Stimulated activated CD8-positive, alpha-beta memory T cell treated with anti-CD3 and anti-CD28 coated beads, Interleukin-15, amount 100 ng/mL, for 48 hours (primary cell): Measurements from ENCODE around the gene ACAD9.
A peak's percentile ranks its signal among the peaks of the same experiment; 100 is the strongest.
"Not testable (repeated sequence)": the region's sequence is repeated elsewhere in the genome, so short reads cannot be mapped to it uniquely, and the experiment has no call there.

ENCODE experiments used
- DNase-seq, 2 donors: peaks; one replicate each; pipeline ENCODE4 v3.0.0-alpha.2; 2020; ENCODE audit warnings: low read depth in 2 of 2

The ACAD9 gene

GRCh38 chr3:128861491-128861890 is 17.9 kb upstream of the ACAD9 start:
- DNase-seq, result no peak

DNA sequence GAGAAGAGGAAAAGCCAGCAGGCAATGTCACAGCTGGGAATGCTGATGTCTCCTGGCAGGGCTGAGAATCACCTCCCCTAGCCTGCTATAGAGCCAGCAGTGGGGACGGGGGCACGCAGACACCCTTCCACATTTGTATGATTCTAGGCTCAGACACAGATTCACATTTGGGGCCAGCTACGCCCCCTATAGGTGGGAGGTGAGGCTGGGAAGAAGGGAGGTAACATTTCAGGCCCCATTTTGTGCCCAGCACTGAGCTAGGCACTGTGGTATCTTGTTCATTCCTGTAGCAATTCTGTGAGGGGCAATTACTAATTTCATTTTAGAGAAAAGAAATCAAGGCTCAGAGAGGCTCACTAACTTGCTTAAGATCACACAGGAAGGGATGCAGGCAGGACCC is 15.9 kb upstream of the ACAD9 start:
- no peak for DNase-seq

- no peak for DNase-seq
Measured at GRCh38 chr3:128864351-128864811, 15.0 kb upstream of the ACAD9 start.

- DNase-seq, result not testable (repeated sequence)
Measured at GRCh38 chr3:128864849-128865804, 14.3 kb upstream of the ACAD9 start.

GRCh38 chr3:128867200-128868125 is 12.0 kb upstream of the ACAD9 start:
- no peak for DNase-seq

DNA sequence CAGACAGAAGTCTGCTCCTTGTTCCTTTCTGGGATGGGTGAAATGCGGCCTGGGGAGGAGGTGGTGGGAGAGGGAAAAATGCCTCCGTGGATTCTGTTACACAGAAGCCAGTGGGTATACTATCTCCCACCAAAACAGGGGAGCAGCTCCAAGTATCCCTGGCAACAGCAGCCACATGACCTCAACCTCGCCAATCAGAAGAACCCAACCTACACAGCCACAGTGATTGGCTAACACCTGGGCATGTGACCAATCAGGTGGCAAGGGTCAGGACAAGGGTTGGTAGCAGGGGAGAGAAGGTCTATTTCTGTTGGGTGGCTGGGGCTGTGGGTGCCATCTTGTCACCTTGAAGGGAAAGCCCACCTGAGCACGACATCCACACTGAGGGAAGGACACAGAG is 9.1 kb upstream of the ACAD9 start:
- DNase-seq, result no peak

- DNase-seq, result no peak
Measured at GRCh38 chr3:128872282-128872681, 7.1 kb upstream of the ACAD9 start.

- no peak for DNase-seq
Measured at GRCh38 chr3:128872744-128873143, 6.7 kb upstream of the ACAD9 start.

DNA sequence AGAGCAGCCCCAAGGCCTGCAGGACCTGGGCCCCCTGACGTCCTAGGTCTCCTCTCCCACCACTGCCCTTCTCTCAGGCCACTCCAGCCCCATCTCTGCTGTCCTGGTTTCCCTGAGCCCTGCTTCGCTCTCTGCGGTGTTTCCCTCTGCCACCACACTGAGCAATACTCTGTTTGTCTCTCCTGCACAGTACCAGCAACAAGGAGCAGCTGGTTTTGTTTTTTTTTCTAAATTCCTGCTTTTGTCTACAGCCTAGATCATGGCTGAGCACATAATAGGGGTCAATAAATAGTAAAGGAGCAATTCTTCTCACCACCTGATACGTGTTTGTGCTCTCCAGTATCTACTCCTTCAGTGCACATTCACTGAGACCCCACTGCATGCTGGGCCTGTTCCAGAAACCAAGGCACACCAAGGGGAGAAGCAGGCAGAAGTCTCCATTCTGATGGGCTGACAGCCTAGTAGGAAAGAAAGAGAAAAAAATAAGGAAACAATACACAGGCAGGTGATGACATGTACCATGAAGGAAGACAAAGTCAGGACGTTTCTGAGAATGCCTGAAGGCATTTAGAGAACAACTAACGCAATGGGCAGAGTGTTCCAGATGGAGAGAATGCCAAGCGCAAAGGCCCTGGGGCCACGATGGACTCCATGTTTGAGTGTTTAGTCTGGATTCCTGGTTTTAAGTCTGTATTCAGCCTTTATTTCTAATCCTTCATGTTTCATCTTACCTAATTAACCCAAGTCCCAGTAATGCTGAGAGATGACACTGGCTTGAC is 6.0 kb upstream of the ACAD9 start:
- DNase-seq, result no peak

- no peak for DNase-seq
Measured at GRCh38 chr3:128874481-128875180, 4.8 kb upstream of the ACAD9 start.

- peak; percentile 35 to 50 for DNase-seq
Measured at GRCh38 chr3:128875556-128876120, 3.8 kb upstream of the ACAD9 start.

GRCh38 chr3:128878011-128878457 is 1.4 kb upstream of the ACAD9 start:
- DNase-seq, result no peak

DNA sequence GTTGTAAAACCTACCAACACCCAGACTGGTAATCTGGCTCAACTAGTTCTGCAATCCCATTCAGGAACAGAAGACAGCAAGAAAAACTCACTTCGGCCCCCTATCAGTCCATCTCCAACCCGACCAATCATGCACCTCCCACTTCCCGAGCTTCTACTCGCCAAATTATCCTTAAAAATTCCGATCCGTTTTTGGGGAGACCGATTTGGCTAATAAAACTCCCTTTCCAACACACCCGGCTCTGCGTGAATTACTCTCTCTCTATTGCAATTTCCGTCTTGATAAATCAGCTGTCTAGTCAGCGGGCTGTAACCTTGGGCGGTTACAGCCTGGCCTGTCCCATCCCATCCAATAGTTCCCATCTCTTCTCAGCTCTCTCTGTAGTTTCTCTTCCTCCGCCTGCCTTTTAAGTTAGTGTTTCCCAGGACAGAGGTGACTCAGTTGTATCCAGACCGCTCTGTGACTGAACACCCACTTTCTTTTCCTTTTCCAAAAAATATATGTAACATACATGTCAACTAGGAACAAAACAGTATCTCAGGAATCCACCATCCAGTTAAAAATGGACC is 780 bp upstream of the ACAD9 start:
- no peak for DNase-seq

GRCh38 chr3:128879991-128880390 is 571 bp downstream of the ACAD9 start:
- no peak for DNase-seq

DNA sequence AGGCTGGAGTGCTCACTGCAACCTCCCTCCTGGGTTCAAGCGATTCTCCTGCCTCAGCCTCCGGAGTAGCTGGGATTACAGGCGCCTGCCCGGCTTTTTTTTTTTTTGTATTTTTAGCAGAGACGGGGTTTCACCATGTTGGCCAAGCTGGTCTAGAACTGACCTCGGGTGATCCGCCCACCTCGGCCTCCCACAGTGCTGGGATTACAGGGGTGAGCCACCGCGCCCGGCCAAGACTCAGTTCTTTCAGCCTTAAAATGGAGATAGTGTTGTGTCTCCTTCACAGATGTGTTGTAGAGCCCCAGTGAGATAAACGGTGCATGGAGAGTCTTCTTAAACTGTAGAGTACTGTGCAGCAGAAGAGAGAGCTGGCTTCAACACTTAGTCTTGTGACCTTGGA is 1.0 kb downstream of the ACAD9 start:
- not testable (repeated sequence) for DNase-seq

DNA sequence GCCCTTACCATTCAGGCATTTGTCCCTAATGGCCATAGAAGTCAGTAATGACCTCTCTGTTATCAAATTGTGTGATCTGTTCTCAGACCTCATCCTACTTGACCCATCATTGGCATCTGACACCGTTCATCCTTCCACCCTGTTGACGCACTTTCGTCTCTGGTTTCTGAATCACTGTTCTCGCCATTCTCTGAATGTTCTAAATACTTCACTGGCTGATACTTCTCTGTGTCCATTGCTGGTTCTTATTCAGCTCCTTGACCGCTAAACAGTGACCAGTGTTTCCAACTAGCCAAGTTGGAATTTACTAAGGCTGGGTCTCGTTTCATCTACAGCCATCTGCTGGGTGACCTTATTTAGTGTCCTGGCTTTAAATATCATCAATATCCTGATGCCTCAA is 2.2 kb downstream of the ACAD9 start:
- no peak for DNase-seq

- DNase-seq, result no peak
Measured at GRCh38 chr3:128882719-128883118, 3.3 kb downstream of the ACAD9 start.

DNA sequence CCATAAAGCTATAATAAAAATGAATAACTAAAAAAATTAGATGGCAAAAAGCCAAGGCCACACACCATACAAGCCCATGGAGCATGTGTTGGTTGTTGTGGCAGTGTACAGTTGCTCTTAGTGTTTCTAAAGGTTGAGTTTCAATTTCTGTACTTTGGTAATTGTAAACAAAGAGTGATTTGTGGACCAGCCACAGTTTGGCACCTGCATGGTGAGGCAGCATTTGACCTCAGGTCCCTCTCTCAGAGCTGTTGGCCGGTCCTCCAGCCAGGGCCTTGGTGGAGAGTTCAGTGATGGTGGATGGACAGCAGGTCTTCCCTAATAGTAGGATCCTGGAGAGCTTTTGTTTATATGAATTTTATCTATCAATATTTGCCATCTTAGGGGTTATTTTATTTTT is 5.6 kb downstream of the ACAD9 start:
- DNase-seq, result no peak

DNA sequence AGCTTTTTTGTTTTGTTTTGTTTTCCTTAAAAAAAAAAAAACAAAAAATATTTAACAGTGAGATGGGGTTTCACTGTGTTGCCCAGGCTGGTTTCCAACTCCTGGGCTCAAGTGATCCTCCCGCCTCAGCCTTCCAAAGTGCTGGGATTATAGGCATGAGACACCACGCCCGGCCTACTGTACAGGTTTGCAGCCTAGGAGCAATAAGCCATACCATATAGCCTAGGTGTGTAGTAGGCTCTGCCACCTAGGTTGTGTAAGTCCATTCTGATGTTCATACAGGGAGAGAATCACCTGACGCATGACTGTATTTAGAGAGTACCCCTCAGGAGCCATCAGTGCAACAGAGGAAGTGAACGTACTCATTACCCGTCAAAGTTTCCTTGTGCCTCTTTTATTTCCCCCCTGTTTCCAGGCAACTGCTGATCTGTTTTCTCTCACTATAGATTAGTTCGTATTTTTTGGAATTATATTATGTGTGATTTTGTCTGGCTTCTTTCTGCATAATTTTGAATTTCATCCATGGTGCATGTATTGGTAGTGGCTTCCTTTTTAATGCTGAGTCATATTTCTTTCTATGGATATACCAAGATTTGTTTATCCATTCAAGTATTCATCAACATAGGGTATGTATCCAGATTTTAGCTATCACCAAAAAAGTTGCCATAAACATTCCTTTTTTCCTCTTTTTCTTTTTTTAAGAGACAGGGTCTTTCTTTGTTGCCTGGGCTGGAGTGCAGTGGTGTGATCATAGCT is 9.9 kb downstream of the ACAD9 start:
- no peak for DNase-seq
